Cardiac fibroblast (primary cell): ENCODE measurements around the gene PSMD5.

ENCODE experiments used
- DNase-seq, 2 donors: peaks; one replicate each; pipeline versions ENCODE4 v3.0.0 to v3.0.0-alpha.2; 2010; ENCODE audit warnings: low read depth in 2 of 2
- H3K4me3 ChIP-seq, 2 donors: replicated peaks in 1 of 2; 1 replicate in 1 of 2; 2 replicates in 1 of 2; pipeline ENCODE4 v1.5.1; 2011; ENCODE audit warnings: low read depth in 2 of 2, low read length in 2 of 2, mild to moderate bottlenecking in 2 of 2, moderate library complexity in 1 of 2
- CTCF ChIP-seq: IDR thresholded peaks from one replicate; pipeline ENCODE4 v1.5.1; 2011; ENCODE audit warnings: low read depth, mild to moderate bottlenecking, low read length, inconsistent platforms

Gene PSMD5

GRCh38 chr9:120779227-120779626, 63.5 kb downstream of the PSMD5 start:
- no peak for DNase-seq
- no peak overlapping the region for H3K4me3 ChIP-seq
- no peak for TF ChIP-seq CTCF

GRCh38 chr9:120778758-120779157, 64.0 kb downstream of the PSMD5 start:
- no peak for DNase-seq
- no peak for TF ChIP-seq CTCF
- H3K4me3 ChIP-seq = no peak overlapping the region

- no peak for DNase-seq
- H3K4me3 ChIP-seq = no peak overlapping the region
- TF ChIP-seq CTCF = no peak
Measured at GRCh38 chr9:120777229-120777628, 65.5 kb downstream of the PSMD5 start.

- no peak for DNase-seq
- no peak overlapping the region for H3K4me3 ChIP-seq
- no peak for TF ChIP-seq CTCF
Measured at GRCh38 chr9:120776788-120777187, 65.9 kb downstream of the PSMD5 start.

GRCh38 chr9:120775859-120776258, 66.9 kb downstream of the PSMD5 start:
- TF ChIP-seq CTCF = no peak
- no peak overlapping the region for H3K4me3 ChIP-seq
- no peak for DNase-seq

GRCh38 chr9:120774719-120775118, 68.0 kb downstream of the PSMD5 start:
- H3K4me3 ChIP-seq = no peak overlapping the region
- no peak for TF ChIP-seq CTCF
- DNase-seq = no peak

- no peak overlapping the region for H3K4me3 ChIP-seq
- TF ChIP-seq CTCF = no peak
- no peak for DNase-seq
Measured at GRCh38 chr9:120773256-120773655, 69.5 kb downstream of the PSMD5 start.
